K562 (cell line): ENCODE data around the gene LEPR.
A peak's percentile ranks its signal among the peaks of the same experiment; 100 is the strongest.

Experiments
- KDM1A ChIP-seq, 2 experiments: fragments of 450-650 bp; IDR thresholded peaks; 2 replicates each; pipeline ENCODE4 v1.6.1; 2016; ENCODE audit warnings: mild to moderate bottlenecking in 2 of 2
- RCOR1 ChIP-seq, 2 experiments: IDR thresholded peaks; 2 replicates each; pipeline ENCODE4 v1.6.1; 2012; ENCODE audit warnings: low read depth in 2 of 2, low read length in 2 of 2, borderline replicate concordance in 1 of 2, improper control_type of control experiment in 1 of 2

- TF ChIP-seq KDM1A (IDR thresholded peaks at IDR 0.05) = peak; percentile 20 to 57; a peak in 1 of 4 replicates
- TF ChIP-seq RCOR1 (IDR thresholded peaks at IDR 0.05; ENCODE audit: borderline replicate concordance in 1 of 2, low read depth in 2 of 2, low read length in 2 of 2) = 0 out of 4 replicates have a peak, but pooled peaks of 1 of the 2 experiments have one; percentile 20
Measured at GRCh38 chr1:65378247-65378946, 42.1 kb upstream of the LEPR start.
